GM18502 (cell line): ENCODE data around the gene PSMB1.
"Not testable (repeated sequence)": the region's sequence is repeated elsewhere in the genome, so short reads cannot be mapped to it uniquely, and the experiment has no call there.

Source experiments
- ATAC-seq: cut with Tn5 transposase; IDR thresholded peaks from one replicate; pipeline ENCODE4 v1.9.1; 2021; ENCODE audit warnings: mild to moderate bottlenecking; ENCODE audit not compliant: unreplicated experiment, poor library complexity

The PSMB1 gene

GRCh38 chr6:170537329-170537728 lies 15.8 kb downstream of the PSMB1 start:
- no peak for ATAC-seq

GRCh38 chr6:170536671-170537070 lies 16.4 kb downstream of the PSMB1 start:
- no peak for ATAC-seq

DNA sequence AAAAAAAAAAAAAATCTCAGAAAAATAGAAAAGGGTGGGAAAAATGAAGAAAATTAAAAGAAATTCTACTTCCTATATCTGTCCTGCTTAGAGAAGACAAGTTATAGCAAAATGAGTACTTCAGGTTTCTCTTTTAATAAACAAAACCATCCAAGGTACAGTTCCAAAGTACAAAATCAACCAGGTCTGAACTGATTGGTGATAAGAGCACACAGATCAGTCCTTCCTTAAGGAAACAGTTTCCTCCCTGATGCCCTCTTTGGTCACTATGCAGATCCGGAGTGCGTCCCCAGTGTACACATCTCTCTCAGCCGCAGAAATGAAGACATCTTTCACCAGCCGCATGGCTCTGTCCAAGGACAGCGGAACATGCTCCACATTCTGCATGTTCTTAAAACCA lies 18.1 kb downstream of the PSMB1 start:
- no peak for ATAC-seq

- no peak for ATAC-seq
Observed at GRCh38 chr6:170533792-170534191, 19.3 kb downstream of the PSMB1 start.

DNA sequence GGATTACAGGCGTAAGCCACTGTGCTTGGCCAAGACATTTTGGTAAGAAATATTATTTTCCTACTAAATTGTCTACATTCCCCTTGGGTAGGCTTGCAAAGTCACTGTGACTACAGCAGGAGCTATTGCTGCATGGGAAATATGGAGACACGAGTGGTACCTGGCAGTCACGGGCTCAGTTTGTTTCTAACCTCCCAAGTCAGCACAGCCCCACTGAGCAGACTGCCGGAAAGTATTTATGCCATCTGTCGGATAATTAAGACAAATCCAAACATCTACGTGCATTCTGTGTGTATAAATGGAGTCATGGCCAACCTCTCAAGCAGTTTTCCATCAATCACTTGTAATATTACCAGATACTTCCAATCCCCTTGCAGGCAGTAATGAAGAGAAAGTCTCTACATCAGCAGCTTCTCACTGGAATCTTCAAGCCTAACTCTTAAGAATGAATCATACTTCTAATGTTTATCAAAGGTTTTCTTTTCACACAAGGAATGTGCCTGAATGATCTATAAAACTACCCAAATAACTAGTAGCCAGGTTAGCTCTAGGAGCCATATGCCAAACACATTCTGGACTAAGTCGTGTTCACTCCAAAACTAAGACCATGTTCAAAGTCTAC lies 20.1 kb downstream of the PSMB1 start:
- ATAC-seq, result no peak

- ATAC-seq, result peak; percentile 84
Observed at GRCh38 chr6:170529839-170530469, 23.2 kb downstream of the PSMB1 start.

DNA sequence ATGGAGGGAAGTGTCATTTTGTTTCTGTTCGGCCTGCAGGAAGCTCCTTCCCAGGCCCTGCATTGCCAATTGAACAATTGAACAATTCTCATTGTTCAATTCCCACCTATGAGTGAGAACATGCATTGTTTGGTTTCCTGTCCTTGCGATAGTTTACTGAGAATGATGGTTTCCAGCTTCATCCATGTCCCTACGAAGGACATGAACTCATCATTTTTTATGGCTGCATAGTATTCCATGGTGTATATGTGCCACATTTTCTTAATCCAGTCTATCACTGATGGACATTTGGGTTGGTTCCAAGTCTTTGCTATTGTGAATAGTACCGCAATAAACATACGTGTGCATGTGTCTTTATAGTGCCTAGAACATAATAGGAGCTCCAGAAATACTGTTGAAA lies 25.1 kb downstream of the PSMB1 start:
- ATAC-seq, result not testable (repeated sequence)

DNA sequence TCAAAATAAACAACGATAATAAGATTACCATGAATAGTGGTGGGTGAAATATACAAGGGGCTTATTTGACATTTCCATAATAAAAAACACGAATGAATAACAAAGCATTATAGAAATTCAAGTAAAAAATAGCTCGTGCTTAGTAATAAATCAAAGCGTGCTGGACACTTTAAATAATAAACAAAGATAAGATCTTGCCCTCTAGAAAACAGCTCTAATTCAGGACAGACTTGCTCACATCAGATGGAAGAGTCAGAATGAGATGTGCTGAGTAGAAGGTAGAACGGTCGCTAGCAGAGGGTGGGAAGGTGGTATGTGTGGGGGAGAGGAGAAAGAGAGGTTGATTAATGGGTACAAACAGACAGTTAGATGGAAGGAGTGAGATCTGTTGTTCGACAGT lies 27.3 kb downstream of the PSMB1 start:
- no peak for ATAC-seq

DNA sequence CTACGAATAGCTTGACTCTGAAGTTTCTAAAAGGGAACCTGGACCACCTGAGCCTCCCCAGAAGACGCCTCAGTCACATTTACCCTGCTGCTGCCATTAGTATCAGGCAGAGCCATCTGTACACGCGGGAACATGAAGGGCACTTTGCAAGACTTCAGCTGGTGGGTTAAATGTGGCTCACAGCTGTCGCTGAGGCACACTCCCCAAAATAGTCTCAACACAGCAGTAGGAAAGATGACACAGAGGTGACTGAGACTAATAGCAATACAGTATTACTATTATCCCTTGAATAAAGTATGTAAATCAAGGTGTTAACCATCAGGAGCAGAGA lies 29.0 kb downstream of the PSMB1 start:
- no peak for ATAC-seq

- ATAC-seq, result no peak
Observed at GRCh38 chr6:170523256-170524171, 29.6 kb downstream of the PSMB1 start.

DNA sequence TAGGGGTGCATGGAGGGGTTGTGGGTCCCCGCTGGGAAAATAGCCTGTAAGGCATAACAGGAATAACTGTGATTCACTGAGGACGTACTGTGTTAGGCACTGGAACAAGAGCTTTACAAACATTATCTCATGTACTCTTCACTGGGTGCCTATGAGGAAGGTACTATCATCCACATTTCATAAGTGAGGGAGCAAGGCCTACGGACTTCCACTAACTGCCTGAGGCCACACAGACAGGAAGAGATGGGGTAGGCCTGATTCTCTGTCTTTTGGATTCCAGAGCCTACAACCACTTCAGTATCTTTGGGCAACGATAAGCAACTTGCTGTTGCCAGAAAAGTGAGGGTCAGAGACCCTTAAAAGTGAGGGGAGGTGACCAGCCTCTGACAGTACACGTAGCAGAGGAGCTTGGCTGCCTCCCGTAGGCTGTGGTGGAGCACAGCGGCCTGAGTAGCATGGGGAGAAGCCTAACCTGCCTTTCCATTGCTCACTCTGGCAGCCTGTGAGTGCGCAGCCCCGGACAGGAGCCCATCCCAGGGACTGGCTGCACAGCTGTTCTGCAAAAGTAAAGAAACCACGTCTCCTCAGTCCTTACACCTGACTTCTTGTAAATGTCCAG lies 30.4 kb downstream of the PSMB1 start:
- ATAC-seq, result no peak

- peak; percentile 95 for ATAC-seq
Observed at GRCh38 chr6:170516783-170517616, 36.1 kb downstream of the PSMB1 start.

- ATAC-seq, result no peak
Observed at GRCh38 chr6:170514908-170515307, 38.2 kb downstream of the PSMB1 start.

DNA sequence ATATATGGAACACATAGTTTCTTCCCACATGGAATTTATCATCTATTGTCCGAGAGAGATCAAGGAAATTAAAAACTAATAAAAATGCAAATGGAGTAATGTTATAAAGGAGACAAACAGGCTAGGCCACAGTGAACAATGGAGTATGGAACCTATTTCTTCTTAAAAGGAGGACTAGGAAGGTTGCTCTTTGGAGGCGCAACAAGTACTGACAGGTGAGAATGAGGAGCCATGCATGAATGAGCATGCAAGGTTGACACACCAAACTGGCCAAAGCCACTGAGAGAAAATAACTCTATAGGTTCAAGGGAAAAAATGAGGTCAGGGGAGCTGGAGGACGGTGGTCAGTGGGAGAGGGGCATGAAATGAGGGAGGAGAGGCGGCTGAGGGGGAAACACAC lies 40.9 kb downstream of the PSMB1 start:
- no peak for ATAC-seq

DNA sequence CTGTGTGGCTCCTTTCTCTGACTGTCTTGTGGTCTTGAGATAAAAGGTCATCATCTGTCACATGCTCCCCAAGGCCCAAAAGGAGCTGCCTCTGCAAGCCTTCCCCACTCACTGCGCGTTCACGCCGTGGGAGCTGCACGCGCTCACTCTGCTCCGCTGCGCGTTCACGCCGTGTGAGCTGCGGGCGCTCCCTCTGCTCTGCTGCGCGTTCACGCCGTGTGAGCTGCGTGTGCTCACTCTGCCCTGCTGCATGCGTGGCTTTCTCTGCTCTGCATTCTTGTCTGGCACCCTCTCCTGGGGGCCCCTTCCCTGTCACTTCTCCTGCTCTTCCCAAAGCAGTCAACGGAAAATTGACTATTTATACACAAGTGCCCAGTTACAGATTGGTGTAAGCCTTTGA lies 42.5 kb downstream of the PSMB1 start:
- ATAC-seq, result no peak

- ATAC-seq, result no peak
Observed at GRCh38 chr6:170509723-170510018, 43.4 kb downstream of the PSMB1 start.

- ATAC-seq, result not testable (repeated sequence)
Observed at GRCh38 chr6:170508892-170509722, 44.0 kb downstream of the PSMB1 start.

DNA sequence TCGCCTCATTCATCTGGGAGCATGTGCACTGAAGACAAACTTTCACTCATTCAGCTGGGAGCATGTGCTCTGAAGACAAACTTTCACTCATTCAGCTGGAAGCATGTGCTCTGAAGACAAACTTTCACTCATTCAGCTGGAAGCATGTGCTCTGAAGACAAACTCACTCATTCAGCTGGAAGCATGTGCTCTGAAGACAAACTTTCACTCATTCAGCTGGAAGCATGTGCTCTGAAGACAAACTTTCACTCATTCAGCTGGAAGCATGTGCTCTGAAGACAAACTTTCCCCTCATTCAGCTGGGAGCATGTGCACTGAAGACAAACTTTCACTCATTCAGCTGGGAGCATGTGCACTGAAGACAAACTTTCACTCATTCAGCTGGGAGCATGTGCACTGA lies 44.8 kb downstream of the PSMB1 start:
- not testable (repeated sequence) for ATAC-seq

DNA sequence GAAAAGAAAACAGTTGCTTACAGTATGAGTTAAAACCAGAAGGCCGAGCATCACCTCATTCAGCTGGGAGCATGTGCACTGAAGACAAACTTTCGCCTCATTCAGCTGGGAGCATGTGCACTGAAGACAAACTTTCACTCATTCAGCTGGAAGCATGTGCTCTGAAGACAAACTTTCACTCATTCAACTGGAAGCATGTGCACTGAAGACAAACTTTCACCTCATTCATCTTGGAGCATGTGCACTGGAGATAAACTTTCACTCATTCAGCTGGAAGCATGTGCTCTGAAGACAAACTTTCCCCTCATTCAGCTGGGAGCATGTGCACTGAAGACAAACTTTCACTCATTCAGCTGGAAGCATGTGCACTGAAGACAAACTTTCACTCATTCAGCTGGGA lies 45.4 kb downstream of the PSMB1 start:
- not testable (repeated sequence) for ATAC-seq
